NCI-H1436 (cell line): ENCODE results near the gene CRTC1.
"Not testable (repeated sequence)": the region's sequence is repeated elsewhere in the genome, so short reads cannot be mapped to it uniquely, and the experiment has no call there.

Experiments
- DNase-seq: peaks from one replicate; lab custom pipeline; 2025; lab: John Stamatoyannopoulos, UW

CRTC1 gene

DNA sequence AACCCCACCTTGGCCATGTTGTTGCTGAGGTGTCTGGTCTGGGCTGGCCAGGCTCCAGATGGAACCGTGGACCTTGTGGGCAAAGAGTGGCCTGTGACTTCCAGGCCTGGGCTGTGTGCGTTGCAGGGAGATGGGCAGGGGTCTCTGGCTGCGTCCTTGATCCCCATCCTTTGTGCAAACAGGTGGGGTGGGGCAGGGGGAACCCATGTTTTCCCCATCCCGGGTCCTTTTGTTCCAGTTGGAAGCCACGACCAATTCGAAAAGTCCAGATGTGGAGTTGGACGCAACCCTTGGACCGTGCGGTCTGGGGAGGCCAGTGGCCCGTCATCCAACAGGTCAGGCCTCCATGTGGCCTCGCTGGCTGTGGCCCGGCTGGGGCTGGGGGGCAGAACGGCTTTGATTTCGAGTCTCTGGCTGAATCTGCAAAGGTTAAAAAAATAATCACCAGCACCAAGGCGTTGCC is 120.7 kb downstream of the CRTC1 start:
- no peak for DNase-seq

DNA sequence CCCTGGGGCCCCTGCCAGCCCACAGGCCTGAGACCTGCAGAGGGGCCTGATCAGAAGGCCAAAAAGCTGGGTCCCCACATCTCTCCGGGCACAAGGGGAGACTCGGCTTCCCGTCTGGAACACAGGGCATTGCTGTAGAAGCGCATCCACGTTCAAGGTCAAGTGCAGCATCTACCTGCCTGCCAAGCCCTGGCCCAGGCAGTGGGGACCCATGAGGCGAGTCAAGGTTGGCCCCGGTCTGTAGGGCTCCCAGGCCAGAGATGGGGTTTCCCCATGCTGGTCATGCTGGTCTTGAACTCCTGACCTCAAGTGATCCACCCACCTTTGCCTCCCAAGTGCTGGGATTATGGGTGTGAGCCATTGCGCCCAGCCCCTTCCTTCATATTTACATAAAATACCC is 121.2 kb downstream of the CRTC1 start:
- DNase-seq = no peak

DNA sequence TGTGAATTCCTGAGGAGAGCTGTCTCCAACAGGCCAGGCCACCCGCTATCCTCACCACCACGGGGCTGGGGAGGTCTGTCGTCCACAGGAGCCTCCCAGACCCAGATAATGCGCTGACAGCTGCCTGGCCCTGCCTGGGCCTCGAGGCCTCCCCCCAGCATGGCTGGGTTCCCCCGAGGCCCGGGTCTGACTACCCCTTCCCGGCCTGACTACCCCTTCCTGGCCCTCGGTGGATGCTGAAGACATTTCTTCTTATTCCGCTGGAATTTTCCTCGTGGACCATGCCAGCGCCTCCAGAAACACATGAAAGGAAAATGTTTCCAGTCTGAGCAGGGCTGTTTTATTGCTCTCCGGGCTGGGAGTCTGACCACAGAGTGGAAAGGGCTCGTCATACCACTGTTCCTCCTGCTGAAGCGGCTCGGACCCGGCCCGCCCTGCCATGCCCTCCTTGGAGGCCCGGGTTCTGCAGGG is 124.4 kb downstream of the CRTC1 start:
- DNase-seq = no peak

GRCh38 chr19:18809149-18809868 is 125.8 kb downstream of the CRTC1 start:
- no peak for DNase-seq

GRCh38 chr19:18811638-18812037 is 128.2 kb downstream of the CRTC1 start:
- DNase-seq = not testable (repeated sequence)

DNA sequence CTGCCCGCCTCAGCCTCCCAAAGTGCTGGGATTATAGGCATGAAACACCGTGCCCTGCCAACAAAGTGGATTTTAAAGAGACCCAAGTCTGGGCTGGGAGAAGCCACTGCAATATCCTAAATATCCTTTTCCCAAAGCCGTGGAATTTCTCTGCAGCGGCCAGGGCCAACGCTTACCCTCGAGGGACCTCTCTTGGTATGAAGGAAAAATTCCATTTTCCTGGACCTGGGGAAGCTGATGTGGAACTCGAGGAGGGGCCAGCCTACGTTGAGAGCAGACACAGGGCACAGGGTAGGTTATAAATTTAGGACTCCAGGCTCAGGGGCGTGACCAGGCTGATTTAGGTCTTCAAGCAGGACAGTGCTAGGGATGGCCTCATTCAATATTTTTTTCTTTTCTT is 130.6 kb downstream of the CRTC1 start:
- DNase-seq = no peak

DNA sequence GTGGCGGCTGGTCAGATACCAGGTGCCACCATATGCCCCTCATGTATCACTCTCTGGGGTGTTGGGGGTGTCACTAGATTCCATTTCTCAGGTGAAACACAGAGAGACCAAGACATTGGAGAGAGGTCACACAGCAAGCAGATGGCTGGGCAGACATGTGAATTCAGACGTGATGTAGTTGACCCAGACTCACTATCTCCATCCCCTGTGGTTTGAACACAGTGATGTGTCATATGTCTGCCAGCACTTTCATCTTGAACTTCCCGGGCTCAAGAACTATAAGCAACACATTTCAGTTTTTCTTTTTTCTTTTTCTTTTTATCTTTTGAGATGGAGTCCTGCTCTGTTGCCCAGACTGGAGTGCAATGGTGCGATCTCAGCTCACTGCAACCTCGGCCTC is 132.2 kb downstream of the CRTC1 start:
- DNase-seq = no peak

GRCh38 chr19:18816645-18817044 is 133.2 kb downstream of the CRTC1 start:
- DNase-seq = not testable (repeated sequence)

DNA sequence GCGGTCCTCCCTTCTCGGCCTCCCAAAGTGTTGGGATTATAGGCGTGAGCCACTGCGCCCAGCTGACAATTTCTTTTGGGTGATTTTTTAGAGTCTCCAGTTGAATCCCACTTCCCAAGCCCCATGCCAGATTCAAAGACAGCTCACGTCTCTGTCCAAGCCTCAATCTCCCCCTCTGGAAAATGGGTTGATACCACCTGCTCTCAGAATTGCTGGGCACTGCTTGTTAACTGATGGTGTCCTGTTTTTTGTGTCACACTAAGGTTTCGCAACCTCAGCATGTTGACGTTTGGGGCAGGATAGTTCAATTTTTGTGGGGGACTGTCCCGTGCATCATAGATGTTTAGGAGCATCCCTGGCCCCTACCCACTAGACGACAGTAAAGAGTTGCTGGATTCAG is 134.1 kb downstream of the CRTC1 start:
- no peak for DNase-seq

DNA sequence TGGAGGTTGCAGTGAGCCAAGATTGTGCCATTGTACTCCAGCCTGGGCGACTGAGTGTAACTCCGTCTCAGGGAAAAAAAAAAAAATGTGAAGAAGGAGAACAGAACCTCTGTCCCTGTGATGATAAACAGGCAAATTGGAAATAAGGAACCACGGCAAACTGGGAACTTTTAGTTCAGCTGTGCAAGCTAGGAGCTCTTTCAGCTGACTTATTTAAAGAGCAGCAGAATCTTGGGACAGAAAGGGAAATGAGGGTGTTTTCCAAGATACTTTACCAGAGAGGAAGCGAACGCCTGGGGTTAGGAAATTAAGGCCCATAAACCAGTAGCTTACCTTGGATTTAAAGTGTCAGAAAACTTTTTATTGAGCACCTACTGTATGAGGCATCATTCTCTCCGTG is 145.3 kb downstream of the CRTC1 start:
- no peak for DNase-seq

DNA sequence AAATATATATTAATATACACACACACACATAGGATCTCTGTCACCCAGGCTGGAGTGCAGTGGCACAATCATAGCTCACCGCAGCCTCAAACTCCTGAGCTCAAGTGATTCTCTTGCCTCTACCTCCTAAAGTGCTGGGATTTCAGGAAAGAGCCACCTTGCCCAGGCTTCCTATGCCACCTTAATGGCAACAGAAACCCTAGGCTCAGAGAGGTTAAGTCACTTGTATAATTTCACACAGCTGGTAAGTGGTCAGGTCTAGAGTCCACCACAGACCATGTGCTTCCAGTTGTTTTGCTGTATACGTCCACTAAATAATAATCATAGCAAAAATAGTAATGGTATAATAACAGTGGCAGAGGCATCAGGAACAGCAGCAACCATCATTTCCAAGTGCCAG is 147.0 kb downstream of the CRTC1 start:
- DNase-seq = no peak

- DNase-seq = peak; percentile 93
Measured at GRCh38 chr19:18831524-18832305, 148.2 kb downstream of the CRTC1 start, which contains the start of gene UPF1. Gene UPF1, plus strand, starts transcription at chr19:18831959. Its CDS starts 251 bp downstream, at chr19:18832210.
